ENCODE data around the gene PRDM15. TPM values are rescaled to one million over a fixed set of nuclear protein-coding genes. Genes with fewer than 3 reads are reported as not detected.

Gene PRDM15
- total RNA-seq, 1 experiment from 2014 or later, result 5.7 TPM

GRCh38 chr21:41750532-41751151 lies 128.5 kb downstream of the PRDM15 start:
- Mint-ChIP-seq H3K27me3 (ENCODE audit: insufficient read depth, unreplicated experiment) (no peaks in the 10 kb centered on the region), H3K4me3 (ENCODE audit: unreplicated experiment) (peak overlapping the region; percentile 64), H3K36me3 (ENCODE audit: insufficient read depth, unreplicated experiment) (peaks cover 94% of the 10 kb centered on the region), H3K4me1 (ENCODE audit: insufficient read depth, unreplicated experiment) (peaks cover 28% of the 10 kb centered on the region), H3K9me3 (ENCODE audit: unreplicated experiment) (no peaks in the 10 kb centered on the region), H3K27ac (ENCODE audit: low read depth, unreplicated experiment) (no peak overlapping the region)
- intact Hi-C loops (cut with micrococcal nuclease), result no loop called here
- POLR2A ChIA-PET, result interaction anchor here (1.0 to 6.3 kb wide), 9 partner anchors 11 to 134 kb away, joined by 3 to 108 read pairs (median 14); partner anchors contain the start of gene RIPK4
- BruUV-seq (replicated peaks), result no TSS peak
- TF ChIP-seq CTCF (IDR thresholded peaks at IDR 0.05; ENCODE audit: unreplicated experiment), result no peak
- peak; percentile 66 for DNase-seq (ENCODE audit: unreplicated experiment)
- CTCF ChIA-PET, result interaction anchor here (0.6 to 3.1 kb wide), 4 partner anchors 11 to 1436 kb away, joined by 3 to 16 read pairs (median 6); no protein-coding TSS in a partner anchor

- intact Hi-C loops (cut with micrococcal nuclease), result no loop called here
- no peak overlapping the region for H3K4me3 Mint-ChIP-seq (ENCODE audit: unreplicated experiment)
- peaks cover 28% of the 10 kb centered on the region for H3K4me1 Mint-ChIP-seq (ENCODE audit: insufficient read depth, unreplicated experiment)
- CTCF ChIA-PET, result interaction anchor here (0.6 to 4.5 kb wide), 5 partner anchors 10 to 1435 kb away, joined by 3 to 20 read pairs (median 6); no protein-coding TSS in a partner anchor
- H3K9me3 Mint-ChIP-seq (ENCODE audit: unreplicated experiment), result no peaks in the 10 kb centered on the region
- H3K36me3 Mint-ChIP-seq (ENCODE audit: insufficient read depth, unreplicated experiment), result peaks cover 94% of the 10 kb centered on the region
- no TSS peak for BruUV-seq (replicated peaks)
- no peak overlapping the region for H3K27ac Mint-ChIP-seq (ENCODE audit: low read depth, unreplicated experiment)
- H3K27me3 Mint-ChIP-seq (ENCODE audit: insufficient read depth, unreplicated experiment), result no peaks in the 10 kb centered on the region
- POLR2A ChIA-PET, result interaction anchor here (2.5 to 6.3 kb wide), 5 partner anchors 11 to 118 kb away, joined by 11 to 108 read pairs (median 14); partner anchors contain the start of gene RIPK4
- TF ChIP-seq CTCF (IDR thresholded peaks at IDR 0.05; ENCODE audit: unreplicated experiment), result no peak
- DNase-seq (ENCODE audit: unreplicated experiment), result no peak
Measured at GRCh38 chr21:41750051-41750450, 129.1 kb downstream of the PRDM15 start.

- no TSS peak for BruUV-seq (replicated peaks)
- CTCF ChIA-PET, result interaction anchor here (1.0 to 4.5 kb wide), 4 partner anchors 9 to 137 kb away, joined by 3 to 20 read pairs (median 5); no protein-coding TSS in a partner anchor
- H3K27me3 Mint-ChIP-seq (ENCODE audit: insufficient read depth, unreplicated experiment), result no peaks in the 10 kb centered on the region
- TF ChIP-seq CTCF (IDR thresholded peaks at IDR 0.05; ENCODE audit: unreplicated experiment), result no peak
- intact Hi-C loops (cut with micrococcal nuclease), result no loop called here
- POLR2A ChIA-PET, result interaction anchor here (0.5 to 6.3 kb wide), 4 partner anchors 11 to 356 kb away, joined by 3 to 108 read pairs (median 7); partner anchors contain the start of gene RIPK4
- no peaks in the 10 kb centered on the region for H3K9me3 Mint-ChIP-seq (ENCODE audit: unreplicated experiment)
- H3K4me3 Mint-ChIP-seq (ENCODE audit: unreplicated experiment), result no peak overlapping the region
- DNase-seq (ENCODE audit: unreplicated experiment), result no peak
- H3K4me1 Mint-ChIP-seq (ENCODE audit: insufficient read depth, unreplicated experiment), result peaks cover 28% of the 10 kb centered on the region
- H3K36me3 Mint-ChIP-seq (ENCODE audit: insufficient read depth, unreplicated experiment), result peaks cover 98% of the 10 kb centered on the region
- no peak overlapping the region for H3K27ac Mint-ChIP-seq (ENCODE audit: low read depth, unreplicated experiment)
Measured at GRCh38 chr21:41749286-41749685, 129.9 kb downstream of the PRDM15 start.

Other genes starting within 250 kb of the PRDM15 start
- 14.0 and 22.3 TPM in 2 replicates for gene RIPK4, start 112.3 kb downstream of the PRDM15 start, total RNA-seq (2022)
- gene C2CD2, start 74.7 kb upstream of the PRDM15 start, total RNA-seq (2022), result 25.0 and 25.1 TPM in 2 replicates
- 21.5 and 27.3 TPM in 2 replicates for gene ZBTB21, start 131.0 kb upstream of the PRDM15 start, total RNA-seq (2022)
- gene UMODL1, start 192.0 kb upstream of the PRDM15 start, total RNA-seq (2022), result not detected in 2 replicates

All from MCF 10A (cell line).